BE2C (cell line): ENCODE measurements around the gene SGCB.

Experiments
- DNase-seq: peaks from one replicate; pipeline ENCODE4 v3.0.0-alpha.2; 2020
- H3K27me3 ChIP-seq: fragments of 250-450 bp; sonication (Bioruptor Pico); 2 replicates; pipeline ENCODE4 v1.5.1; 2020; ENCODE audit warnings: mild to moderate bottlenecking
- H3K36me3 ChIP-seq: fragments of 250-450 bp; sonication (Bioruptor Pico); 2 replicates; pipeline ENCODE4 v1.5.1; 2020; ENCODE audit warnings: mild to moderate bottlenecking
- H3K4me1 ChIP-seq: fragments of 250-450 bp; sonication (Bioruptor Pico); 2 replicates; pipeline ENCODE4 v1.5.1; 2020
- H3K4me3 ChIP-seq: 2 replicates; pipeline ENCODE4 v1.5.1; 2011; ENCODE audit warnings: low read depth, low read length
- H3K9me3 ChIP-seq: fragments of 250-450 bp; sonication (Bioruptor Pico); 2 replicates; pipeline ENCODE4 v1.5.1; 2020
- CTCF ChIP-seq: IDR thresholded peaks from 2 replicates; pipeline ENCODE4 v1.5.1; 2012; ENCODE audit warnings: mild to moderate bottlenecking, low read depth, low read length

The SGCB gene

GRCh38 chr4:52069571-52069970 is 31.5 kb upstream of the SGCB start:
- Histone ChIP-seq H3K9me3 (no peaks in the 10 kb centered on the region), H3K36me3 (no peaks in the 10 kb centered on the region), H3K4me1 (no peaks in the 10 kb centered on the region), H3K27me3 (no peaks in the 10 kb centered on the region), H3K4me3 (no peak overlapping the region)
- TF ChIP-seq CTCF: no peak
- DNase-seq: no peak

GRCh38 chr4:52059372-52059771 is 21.3 kb upstream of the SGCB start:
- Histone ChIP-seq H3K4me3 (no peak overlapping the region), H3K9me3 (no peaks in the 10 kb centered on the region), H3K27me3 (no peaks in the 10 kb centered on the region)

GRCh38 chr4:52058275-52058674 is 20.2 kb upstream of the SGCB start:
- H3K4me1 ChIP-seq: no peaks in the 10 kb centered on the region
- H3K4me3 ChIP-seq: no peak overlapping the region
- no peaks in the 10 kb centered on the region for H3K27me3 ChIP-seq
- no peaks in the 10 kb centered on the region for H3K9me3 ChIP-seq
- H3K36me3 ChIP-seq: no peaks in the 10 kb centered on the region
- DNase-seq: no peak
- TF ChIP-seq CTCF: no peak

More at GRCh38 chr4:52059372-52059771, 21.3 kb upstream of the SGCB start:
- Histone ChIP-seq H3K4me1 (no peaks in the 10 kb centered on the region), H3K36me3 (no peaks in the 10 kb centered on the region)
- TF ChIP-seq CTCF: no peak
- no peak for DNase-seq

- H3K4me1 ChIP-seq: no peaks in the 10 kb centered on the region
- H3K4me3 ChIP-seq: no peak overlapping the region
- H3K27me3 ChIP-seq: no peaks in the 10 kb centered on the region
- H3K36me3 ChIP-seq: no peaks in the 10 kb centered on the region
- H3K9me3 ChIP-seq: no peaks in the 10 kb centered on the region
- no peak for DNase-seq
- no peak for TF ChIP-seq CTCF
Observed at GRCh38 chr4:52057196-52057595, 19.1 kb upstream of the SGCB start.

- Histone ChIP-seq H3K4me1 (no peaks in the 10 kb centered on the region), H3K27me3 (peaks cover 7% of the 10 kb centered on the region; the same call in 1 of the 2 replicates), H3K36me3 (no peaks in the 10 kb centered on the region), H3K4me3 (no peak overlapping the region), H3K9me3 (no peaks in the 10 kb centered on the region)
- TF ChIP-seq CTCF: no peak
- no peak for DNase-seq
Observed at GRCh38 chr4:52054254-52054653, 16.2 kb upstream of the SGCB start.

- Histone ChIP-seq H3K27me3 (peaks cover 7% of the 10 kb centered on the region), H3K36me3 (no peaks in the 10 kb centered on the region), H3K4me1 (no peaks in the 10 kb centered on the region), H3K9me3 (no peaks in the 10 kb centered on the region), H3K4me3 (no peak overlapping the region)
- TF ChIP-seq CTCF: no peak
- DNase-seq: no peak
Observed at GRCh38 chr4:52052475-52052780, 14.3 kb upstream of the SGCB start.
